HG03469 (cell line): Measurements from ENCODE around the gene IGSF6.
"Not testable (repeated sequence)": the region's sequence is repeated elsewhere in the genome, so short reads cannot be mapped to it uniquely, and the experiment has no call there.

Experiments used
- ATAC-seq: cut with Tn5 transposase; IDR thresholded peaks from one replicate; pipeline ENCODE4 v1.9.1; 2021; ENCODE audit warnings: mild to moderate bottlenecking, moderate library complexity, moderate number of reproducible peaks; ENCODE audit not compliant: unreplicated experiment

Gene IGSF6

DNA sequence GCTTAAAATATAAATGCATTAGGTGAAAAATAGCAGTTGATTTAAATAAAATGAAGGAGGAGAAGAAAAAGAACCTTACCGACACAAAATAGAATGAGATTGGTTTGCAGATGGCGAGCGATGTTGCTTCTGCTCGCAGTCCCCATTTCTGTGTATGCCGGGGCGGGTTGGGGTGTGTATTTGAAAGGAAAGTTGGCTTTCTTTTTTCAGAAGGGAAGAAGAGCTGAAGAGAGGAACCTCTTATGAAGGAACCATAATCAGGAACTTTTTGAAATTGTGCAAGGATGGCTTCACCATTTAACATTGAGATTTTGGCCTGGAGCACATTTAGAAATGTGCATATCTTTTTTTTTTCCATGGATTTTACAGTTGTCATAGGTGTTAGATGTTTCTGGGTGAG, at the start of gene IGSF6:
Gene IGSF6, minus strand, starts transcription at position 156 of the 400 bp plus-strand sequence. Its CDS starts 10 bp downstream, at position 146.
- no peak for ATAC-seq

DNA sequence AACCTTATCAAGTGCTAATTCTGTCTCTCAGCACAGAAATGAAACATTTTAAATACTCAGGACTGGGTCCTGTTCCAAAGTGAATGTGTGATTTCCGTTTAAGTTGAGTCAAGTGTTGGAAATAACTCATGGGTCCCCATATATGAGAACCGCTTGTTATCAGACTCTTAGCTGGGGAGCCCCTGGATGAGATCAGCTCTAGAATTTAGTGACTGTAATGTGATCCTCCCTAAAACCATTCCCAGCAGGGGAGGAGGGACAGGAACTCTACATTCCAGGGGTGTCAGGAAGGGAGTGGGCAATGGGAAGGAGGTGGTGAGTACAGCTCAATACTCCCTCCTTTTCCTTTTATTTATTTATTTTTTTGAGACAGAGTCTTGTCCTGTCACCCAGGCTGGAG, 48.9 kb upstream of the IGSF6 start:
- no peak for ATAC-seq

GRCh38 chr16:21698169-21699032, 46.0 kb upstream of the IGSF6 start:
- no peak for ATAC-seq

DNA sequence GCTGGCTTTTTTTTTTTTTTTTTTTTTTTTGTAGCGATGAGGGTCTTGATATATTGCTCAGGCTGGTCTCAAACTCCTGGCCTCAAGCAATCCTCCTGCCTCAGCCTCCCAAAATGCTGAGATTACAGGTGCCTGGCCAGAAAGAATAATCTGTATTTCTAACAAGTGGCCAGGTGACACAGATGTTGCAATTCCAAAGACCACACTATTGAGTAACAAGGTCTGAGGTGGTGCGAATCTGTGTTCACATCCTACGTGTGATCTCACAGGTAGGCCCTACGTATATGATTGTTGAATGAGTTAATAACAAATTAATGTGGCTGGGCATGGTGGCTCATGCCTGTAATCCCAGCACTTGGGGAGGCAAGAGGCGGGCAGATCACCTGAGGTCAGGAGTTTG, 44.6 kb upstream of the IGSF6 start:
- ATAC-seq = no peak

DNA sequence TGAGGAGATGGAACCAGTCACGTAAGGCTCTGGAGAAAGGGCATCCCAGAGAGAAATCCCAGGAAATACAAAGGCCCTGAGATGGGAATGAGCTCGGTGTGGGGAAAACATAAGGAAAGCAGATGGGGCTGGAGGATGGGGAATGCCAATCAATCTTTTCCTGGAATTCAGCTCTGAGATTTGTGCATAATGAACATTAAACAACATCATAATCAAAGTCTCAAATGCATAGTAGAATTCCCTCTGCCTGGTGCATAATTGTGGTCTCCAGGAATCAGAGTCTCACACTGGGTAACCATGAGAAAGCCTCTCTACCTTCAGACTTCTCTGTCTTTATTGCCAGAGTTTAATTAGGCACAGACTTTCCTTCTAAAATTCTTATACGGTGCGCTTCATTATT, 42.2 kb upstream of the IGSF6 start:
- no peak for ATAC-seq

DNA sequence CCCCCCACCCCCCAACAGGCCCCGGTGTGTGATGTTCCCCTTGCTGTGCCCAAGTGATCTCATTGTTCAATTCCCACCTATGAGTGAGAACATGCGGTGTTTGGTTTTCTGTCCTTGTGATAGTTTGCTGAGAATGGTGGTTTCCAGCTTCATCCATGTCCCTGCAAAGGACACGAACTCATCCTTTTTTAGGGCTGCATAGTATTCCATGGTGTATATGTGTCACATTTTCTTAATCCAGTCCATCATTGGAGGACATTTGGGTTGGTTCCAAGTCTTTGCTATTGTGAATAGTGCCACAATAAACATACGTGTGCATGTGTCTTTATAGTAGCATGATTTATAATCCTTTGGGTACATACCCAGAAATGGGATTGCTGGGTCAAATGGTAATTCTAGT, 38.6 kb upstream of the IGSF6 start:
- not testable (repeated sequence) for ATAC-seq

GRCh38 chr16:21689107-21689506, 36.7 kb upstream of the IGSF6 start:
- ATAC-seq = no peak

DNA sequence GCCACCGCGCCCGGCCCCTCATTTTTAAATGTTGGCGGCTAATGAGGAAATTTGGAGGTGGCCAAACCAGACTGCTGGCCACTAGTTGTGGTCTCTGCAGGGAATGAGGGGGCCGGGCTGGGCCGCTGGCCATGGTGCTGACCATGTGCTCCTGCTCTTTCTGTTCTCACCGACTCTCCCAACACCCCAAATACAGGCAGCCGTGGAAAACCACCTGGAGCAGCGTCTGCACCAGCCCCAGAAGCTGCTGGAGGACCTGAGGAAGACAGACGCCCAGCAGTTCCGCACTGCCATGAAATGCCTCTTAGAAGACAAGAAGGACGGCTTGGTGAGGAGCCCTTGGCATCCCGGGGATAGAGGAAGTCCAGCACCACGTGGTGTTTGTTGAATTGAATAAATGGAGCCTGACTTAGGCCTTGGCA, 32.6 kb upstream of the IGSF6 start:
- no peak for ATAC-seq

- no peak for ATAC-seq
Measured at GRCh38 chr16:21684199-21684598, 31.8 kb upstream of the IGSF6 start.

DNA sequence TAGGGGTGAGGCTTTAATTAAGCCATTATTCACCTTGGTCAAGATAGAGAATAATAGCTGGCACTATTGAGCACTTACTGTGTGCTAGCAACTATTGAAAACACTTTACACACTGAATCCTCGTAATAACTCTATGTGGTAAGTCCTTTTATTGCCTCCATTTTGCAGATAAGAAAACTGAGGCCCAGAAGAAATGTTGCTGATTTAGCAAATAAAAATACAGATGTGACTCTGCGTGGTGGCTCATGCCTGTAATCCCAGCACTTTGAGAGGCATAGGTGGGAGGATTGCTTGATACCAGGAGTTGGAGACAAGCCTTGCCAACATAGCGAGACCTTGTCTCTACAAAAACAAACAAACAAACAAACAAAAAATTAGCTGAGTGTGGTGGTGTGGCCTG, 30.8 kb upstream of the IGSF6 start:
- no peak for ATAC-seq

GRCh38 chr16:21680714-21681113, 28.3 kb upstream of the IGSF6 start:
- not testable (repeated sequence) for ATAC-seq

DNA sequence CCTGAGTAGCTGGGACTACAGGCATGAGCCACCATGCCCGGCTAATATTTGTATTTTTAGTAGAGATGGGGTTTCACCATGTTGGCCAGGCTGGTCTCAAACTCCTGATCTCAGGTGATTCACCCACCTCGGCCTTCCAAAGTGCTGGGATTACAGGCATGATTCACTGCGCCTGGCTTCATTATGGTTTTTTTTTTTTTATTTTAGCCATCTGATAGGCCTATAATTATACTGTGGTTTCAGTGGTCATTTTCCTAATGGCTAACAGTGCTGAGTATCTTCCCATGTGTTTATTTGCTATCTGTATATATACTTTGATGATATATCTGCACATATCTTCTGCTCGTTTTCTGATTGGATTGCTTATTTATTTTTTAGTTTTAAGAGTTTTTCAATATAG, 22.0 kb upstream of the IGSF6 start:
- ATAC-seq = not testable (repeated sequence)

GRCh38 chr16:21673469-21673868, 21.1 kb upstream of the IGSF6 start:
- ATAC-seq = no peak

DNA sequence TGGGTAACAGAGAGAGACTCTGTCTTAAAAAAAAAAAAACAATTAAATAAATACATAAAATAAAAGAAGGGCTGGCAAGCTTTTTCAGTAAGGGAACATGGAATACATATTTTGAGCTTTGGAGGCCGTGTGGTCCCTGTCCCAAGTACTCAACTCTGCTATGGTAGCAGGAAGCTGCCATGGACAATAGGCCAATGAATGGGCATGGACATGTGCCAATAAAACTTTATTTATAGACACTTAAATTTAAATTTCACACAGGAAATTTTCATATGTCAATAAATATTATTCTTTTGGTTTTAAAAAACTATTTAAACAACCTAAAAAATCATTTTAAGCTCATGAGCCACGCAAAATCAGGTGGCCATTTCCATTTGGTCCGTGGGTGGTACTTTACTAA, 15.2 kb upstream of the IGSF6 start:
- ATAC-seq = no peak

DNA sequence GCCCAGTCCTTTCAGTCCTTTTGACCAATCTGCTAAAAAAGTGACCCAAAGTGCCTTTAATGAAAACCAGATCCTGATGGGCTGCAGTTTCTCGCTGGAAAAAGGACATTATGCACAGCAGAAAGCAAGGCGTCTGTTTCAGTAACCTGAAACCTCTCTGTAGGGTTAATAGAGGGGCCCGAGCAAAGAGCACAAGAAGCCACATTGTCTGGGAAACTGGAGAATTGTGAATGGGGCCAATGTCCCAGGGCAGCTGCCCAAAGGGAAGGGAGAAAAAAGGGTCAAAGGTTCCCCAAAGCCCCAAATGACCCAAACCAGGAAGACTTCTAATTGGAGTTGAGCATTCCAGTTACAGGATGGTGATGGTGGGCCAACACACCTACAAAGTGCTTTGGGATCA, 14.4 kb upstream of the IGSF6 start:
- no peak for ATAC-seq

- no peak for ATAC-seq
Measured at GRCh38 chr16:21664801-21665492, 12.5 kb upstream of the IGSF6 start.

DNA sequence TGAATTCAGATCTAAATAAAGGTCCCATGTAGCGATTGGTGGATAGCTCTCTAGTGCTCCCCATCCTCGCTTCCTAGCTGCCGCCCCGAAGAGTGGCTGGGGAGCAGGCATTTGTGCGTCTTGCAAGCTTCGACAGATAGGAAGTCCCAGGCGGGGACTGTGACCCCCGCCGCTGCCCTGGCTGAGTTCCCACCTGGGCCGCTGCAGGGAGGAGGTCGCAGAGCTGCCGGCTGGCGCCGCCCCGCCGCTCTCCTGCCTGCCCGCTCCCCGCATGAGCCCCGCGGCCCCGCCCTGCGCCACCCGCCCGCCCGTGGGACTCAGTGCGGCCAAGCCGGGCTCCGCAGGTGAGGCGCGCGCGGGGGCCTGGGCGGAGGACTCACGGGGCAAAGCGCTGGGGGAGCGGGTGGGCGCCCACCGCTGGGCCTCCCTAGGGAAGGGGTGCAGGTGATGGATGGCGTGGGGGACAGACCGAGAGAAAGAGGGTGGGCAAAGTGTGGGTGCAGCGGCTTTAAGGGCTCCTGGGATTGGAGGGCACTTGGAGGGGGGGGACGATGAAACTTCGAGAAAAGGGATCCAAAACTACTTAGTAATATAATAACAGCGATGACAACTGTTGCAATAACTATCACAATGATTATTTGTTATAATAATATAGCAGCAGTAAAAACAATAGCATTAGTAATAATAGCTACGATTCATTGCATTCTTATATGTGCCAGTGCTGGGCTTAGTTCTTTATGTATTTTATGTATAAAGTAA, 11.7 kb upstream of the IGSF6 start, which contains the start of gene OTOA:
Gene OTOA, plus strand, starts transcription at position 80 of the 759 bp plus-strand sequence. CDS start 14,547 bp downstream, outside the sequence.
- no peak for ATAC-seq

DNA sequence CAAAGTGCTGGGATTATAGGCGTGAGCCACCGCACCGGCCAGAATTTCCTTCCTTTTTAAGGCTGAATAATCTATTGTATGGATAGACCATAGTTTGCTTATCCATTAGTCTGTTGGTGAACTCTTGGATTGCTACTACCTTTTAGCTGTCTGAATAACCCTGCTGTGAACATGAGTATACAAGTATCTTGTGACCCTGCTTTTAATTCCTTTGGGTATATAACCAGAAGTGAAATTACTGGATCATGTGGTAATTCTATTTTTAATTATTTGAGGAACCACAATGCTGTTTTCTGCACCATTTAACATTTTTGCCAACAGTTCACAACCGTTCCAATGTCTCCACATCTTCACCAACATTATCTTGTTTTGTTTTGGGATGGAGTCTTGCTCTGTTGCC, 6.7 kb upstream of the IGSF6 start:
- ATAC-seq = no peak

- ATAC-seq = no peak
Measured at GRCh38 chr16:21656795-21657768, 4.7 kb upstream of the IGSF6 start.

DNA sequence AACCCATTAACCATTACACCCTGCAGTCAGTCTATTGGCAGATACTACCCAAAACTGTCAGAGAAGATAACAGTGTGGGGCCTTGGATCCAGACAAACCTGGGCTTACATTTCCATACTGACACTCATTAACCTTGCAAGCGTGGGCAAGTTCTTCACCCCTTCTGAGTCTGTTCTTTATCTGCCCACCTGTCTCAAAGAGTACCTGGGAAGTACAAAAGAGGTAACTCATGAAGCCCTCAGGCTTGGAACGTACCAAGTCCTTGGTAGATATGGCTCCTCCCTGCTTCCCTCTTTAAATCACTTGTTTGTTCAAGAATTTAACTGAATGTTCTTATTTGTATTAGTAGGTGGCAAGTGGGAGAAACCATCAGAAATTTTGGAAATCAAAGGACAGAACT, 2.5 kb upstream of the IGSF6 start:
- ATAC-seq = no peak
